Ovary (tissue), 3 donors: ENCODE results near the gene ATP2B3.

Source experiments
- CTCF ChIP-seq, 3 donors: fragments of 450-650 bp in 2 of 3; fragments of 200-600 bp in 1 of 3; IDR thresholded peaks; one replicate each; pipeline versions ENCODE4 v1.5.1 to v1.8.0; 2016 to 2022; ENCODE audit warnings: antibody characterized with exemption in 3 of 3, mild to moderate bottlenecking in 1 of 3
- POLR2A ChIP-seq: fragments of 450-650 bp; IDR thresholded peaks from one replicate; pipeline ENCODE4 v1.6.1; 2017; ENCODE audit warnings: antibody characterized with exemption, mild to moderate bottlenecking, moderate library complexity
- donor health status: DM: no; HTN: no; CAD: no.

DNA sequence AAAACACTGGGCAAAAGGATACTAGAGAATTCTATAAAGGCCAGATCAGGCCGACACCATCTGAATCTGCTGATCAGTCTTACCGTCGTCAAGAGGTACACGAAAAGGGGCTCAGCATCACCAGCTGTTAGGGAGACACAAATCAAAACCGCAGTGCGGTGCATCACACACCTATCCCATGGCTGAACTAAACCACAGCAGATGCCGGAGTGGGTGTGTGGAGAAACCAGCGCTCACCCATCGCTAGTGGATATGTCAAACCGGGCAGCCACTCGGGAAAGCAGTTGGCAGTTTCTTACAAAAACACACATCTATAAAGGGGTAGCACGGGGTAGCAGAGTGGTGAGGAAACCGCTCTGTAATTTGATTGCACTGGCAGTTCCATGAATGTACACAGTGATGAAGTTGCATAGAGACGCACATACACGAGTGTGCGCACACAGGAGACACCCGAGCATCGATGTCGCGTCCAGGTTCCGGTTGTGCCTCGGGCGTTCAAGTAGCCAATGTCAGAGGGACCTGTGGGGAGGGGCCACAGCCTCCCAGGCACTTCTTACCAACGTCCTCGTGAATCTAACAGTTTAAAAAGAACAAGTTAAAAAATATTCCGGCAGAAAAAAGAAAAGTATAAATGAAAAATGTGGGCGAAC lies 104.6 kb downstream of the ATP2B3 start:
- TF ChIP-seq CTCF (IDR thresholded peaks at IDR 0.05) (no peak), POLR2A (no peak)
